Measurements from ENCODE around the gene CAVIN4. TPM values are rescaled to one million over a fixed set of nuclear protein-coding genes. Genes with fewer than 3 reads are reported as not detected.

The CAVIN4 gene
- total and polyA plus RNA-seq, 9 of the 15 experiments (the other 6 are each of a cell fraction or from before 2014, with no cell fraction given) = 0.06 to 0.29 (median 0.18) TPM

- Histone ChIP-seq H2AFZ (ENCODE audit: low read depth, low read length) (no peak overlapping the region), H3K79me2 (ENCODE audit: control insufficient read depth, insufficient read depth, low read length) (no peaks in the 10 kb centered on the region), H3K9me1 (ENCODE audit: control insufficient read depth, insufficient read depth, low read length) (no peaks in the 10 kb centered on the region), H4K20me1 (replicated peaks; ENCODE audit: control insufficient read depth, insufficient read depth, low read length) (no peaks in the 10 kb centered on the region), H3K9ac (ENCODE audit: insufficient read depth in 1 of 2, low read depth in 2 of 2, low read length in 2 of 2) (no peak overlapping the region), H3K27ac (ENCODE audit: extremely low read depth, low read depth, low read length) (no peak overlapping the region), H3K9me3 (replicated peaks; ENCODE audit: control insufficient read depth, insufficient read depth, low read depth, low read length) (no peaks in the 10 kb centered on the region), H3K4me3 (no peak overlapping the region), H3K36me3 (ENCODE audit: control insufficient read depth, insufficient read depth, low read length) (no peaks in the 10 kb centered on the region), H3K4me2 (ENCODE audit: insufficient read depth, low read length) (no peak overlapping the region), H3K4me1 (replicated peaks in 1 of 2; ENCODE audit: control insufficient read depth in 2 of 2, insufficient read depth in 2 of 2, low read length in 2 of 2) (no peaks in the 10 kb centered on the region), H3K27me3 (ENCODE audit: control insufficient read depth in 2 of 2, insufficient read depth in 2 of 2, low read length in 2 of 2) (no peaks in the 10 kb centered on the region)
- intact Hi-C loops (cut with micrococcal nuclease) = no loop called here
- FAIRE-seq = no peak
- ChIA-PET CTCF (ENCODE audit: low intra/inter-chr PET ratio) (no interaction called here), POLR2A (interaction anchor here (1.4 kb wide), 1 partner anchor 18 kb away, joined by 3 read pairs; no protein-coding TSS in a partner anchor)
- no TSS peak for BruUV-seq (replicated peaks)
- in situ Hi-C loops (cut with MboI) = no loop called here
- WGBS (ENCODE audit: insufficient coverage, low coverage, missing lambda C conversion rate) = 0% methylated on average over 5 of the region's 5 CpGs
- no peak for ATAC-seq
- TF ChIP-seq USF1 (CRISPR knock-in tag; IDR thresholded peaks at IDR 0.05) = no peak
- no peak for TF ChIP-seq SMAD2 (IDR thresholded peaks at IDR 0.05; ENCODE audit: low read depth, low read length)
- TF ChIP-seq MITF (IDR thresholded peaks at IDR 0.05) = no peak
- TF ChIP-seq SIN3B (IDR thresholded peaks at IDR 0.05; ENCODE audit: low read depth) = no peak
- TF ChIP-seq SAFB2 (IDR thresholded peaks at IDR 0.05; ENCODE audit: borderline replicate concordance, low read depth, low read length, severe bottlenecking) = no peak
- no peak for TF ChIP-seq ZNF232 (CRISPR knock-in tag; IDR thresholded peaks at IDR 0.05)
- no peak for TF ChIP-seq ZNF384 (IDR thresholded peaks at IDR 0.05; ENCODE audit: low read depth, low read length)
- TF ChIP-seq ZNF79 (CRISPR knock-in tag; IDR thresholded peaks at IDR 0.05; ENCODE audit: low read depth) = no peak
- no peak for DNase-seq (ENCODE audit: extremely low read depth in 1 of 4, low spot score in 3 of 4)
These were observed 41.3 kb downstream of the CAVIN4 start for GRCh38 chr9:100619194-100619593.
